GM23338 (cell line): ENCODE results near the gene KCNK10. TPM values are rescaled to one million over a fixed set of nuclear protein-coding genes. Genes with fewer than 3 reads are reported as not detected.

ENCODE experiments used
- ATAC-seq: fragments of 200-7000 bp; cut with Tn5 transposase; 3 replicates; pipeline ENCODE4 v1.9.1; 2020
- DNase-seq: peaks from one replicate; pipeline ENCODE4 v3.0.0-alpha.2; 2015; ENCODE audit warnings: low spot score
- H2AFZ ChIP-seq: fragments of 200-600 bp; sonication (generic); 2 replicates; pipeline ENCODE4 v1.8.0; 2016; ENCODE audit warnings: antibody characterized with exemption, mild to moderate bottlenecking, moderate library complexity
- H3F3A ChIP-seq: fragments of 200-600 bp; sonication (generic); replicated peaks from 2 replicates; pipeline ENCODE4 v1.8.0; 2017; ENCODE audit warnings: antibody characterized with exemption, mixed run types, low read depth
- H3K27ac ChIP-seq: fragments of 200-600 bp; sonication (generic); 2 replicates; pipeline ENCODE4 v1.6.1; 2016; ENCODE audit warnings: low read depth
- H3K27me3 ChIP-seq: fragments of 200-600 bp; sonication (generic); 2 replicates; pipeline ENCODE4 v1.8.0; 2016; ENCODE audit warnings: mild to moderate bottlenecking, mixed run types, moderate library complexity; ENCODE audit not compliant: insufficient read depth
- H3K36me3 ChIP-seq: fragments of 200-600 bp; sonication (generic); 2 replicates; pipeline ENCODE4 v1.8.0; 2016; ENCODE audit warnings: mild to moderate bottlenecking; ENCODE audit not compliant: insufficient read depth
- H3K4me1 ChIP-seq: fragments of 200-600 bp; sonication (generic); 2 replicates; pipeline ENCODE4 v1.8.0; 2016; ENCODE audit warnings: mild to moderate bottlenecking, moderate library complexity; ENCODE audit not compliant: insufficient read depth
- H3K4me2 ChIP-seq: fragments of 200-600 bp; sonication (generic); 2 replicates; pipeline ENCODE4 v1.7.1; 2017; ENCODE audit warnings: mixed run types
- H3K4me3 ChIP-seq: fragments of 200-600 bp; sonication (generic); 2 replicates; pipeline ENCODE4 v1.6.1; 2016; ENCODE audit warnings: mixed run types
- H3K79me2 ChIP-seq: fragments of 200-600 bp; sonication (generic); replicated peaks from 2 replicates; pipeline ENCODE4 v1.8.0; 2017; ENCODE audit warnings: mild to moderate bottlenecking; ENCODE audit not compliant: insufficient read depth
- H3K9me2 ChIP-seq: fragments of 200-600 bp; sonication (generic); 2 replicates; pipeline ENCODE4 v1.8.0; 2017; ENCODE audit not compliant: insufficient read depth
- H4K20me1 ChIP-seq: fragments of 200-600 bp; sonication (generic); replicated peaks from 2 replicates; pipeline ENCODE4 v1.8.0; 2017; ENCODE audit warnings: mild to moderate bottlenecking; ENCODE audit not compliant: insufficient read depth
- H3K27ac Mint-ChIP-seq: 2 replicates; pipeline ENCODE4 v1.8.0; 2020; ENCODE audit warnings: inconsistent platforms, mild to moderate bottlenecking, moderate library complexity, mixed read lengths
- H3K27me3 Mint-ChIP-seq: 3 replicates; pipeline ENCODE4 v1.8.0; 2022; ENCODE audit warnings: low read depth, mild to moderate bottlenecking, moderate library complexity, mixed read lengths, inconsistent platforms; ENCODE audit not compliant: insufficient read depth, poor library complexity
- H3K36me3 Mint-ChIP-seq: 3 replicates; pipeline ENCODE4 v1.8.0; 2021; ENCODE audit warnings: low read depth, mild to moderate bottlenecking, inconsistent platforms, moderate library complexity, mixed read lengths
- H3K4me1 Mint-ChIP-seq: 3 replicates; pipeline ENCODE4 v1.8.0; 2020; ENCODE audit warnings: mild to moderate bottlenecking, inconsistent platforms, mixed read lengths
- H3K4me3 Mint-ChIP-seq: 3 replicates; pipeline ENCODE4 v1.8.0; 2021; ENCODE audit warnings: moderate library complexity, mild to moderate bottlenecking, inconsistent platforms, mixed read lengths
- H3K9me3 Mint-ChIP-seq: 3 replicates; pipeline ENCODE4 v1.8.0; 2020; ENCODE audit warnings: moderate library complexity, mild to moderate bottlenecking, inconsistent platforms, mixed read lengths
- EZH2phosphoT487 ChIP-seq: fragments of 200-600 bp; sonication (generic); IDR thresholded peaks from one replicate; pipeline ENCODE4 v1.8.1; 2018; ENCODE audit warnings: antibody characterized with exemption; ENCODE audit not compliant: unreplicated experiment
- JUNB ChIP-seq: IDR thresholded peaks from one replicate; pipeline ENCODE4 v1.6.1; 2016; ENCODE audit warnings: antibody characterized with exemption; ENCODE audit not compliant: unreplicated experiment
- NANOG ChIP-seq: IDR thresholded peaks from 2 replicates; pipeline ENCODE4 v1.6.1; 2016; ENCODE audit warnings: antibody characterized with exemption, borderline replicate concordance
- polyA plus RNA-seq: library from polyadenylated mRNA; unstranded; fragments of >200 nt; fragmentation: Nextera tagmentation; extraction: Ambion mirVana; gene quantifications from 2 replicates; pipeline ENCODE4 v1.2.1, GENCODE V29; 2016
- total RNA-seq: library from RNA; depleted of rRNA; stranded (reverse); fragments of >200 nt; shearing (Covaris generic); gene quantifications from 2 replicates; pipeline ENCODE4 v1.2.3, GENCODE V29; 2014
- TF ChIP-seq, protein P1 (sequence below): IDR thresholded peaks from 2 replicates; pipeline ENCODE4 v1.6.1; 2016; ENCODE audit warnings: antibody characterized with exemption
- TF ChIP-seq, protein P2 (sequence below): IDR thresholded peaks from one replicate; pipeline ENCODE4 v1.6.1; 2018; ENCODE audit warnings: antibody characterized with exemption; ENCODE audit not compliant: unreplicated experiment
- TF ChIP-seq, protein P3 (sequence below): fragments of 250-450 bp; sonication (Bioruptor Pico); IDR thresholded peaks from 2 replicates; pipeline ENCODE4 v1.5.0; 2020; ENCODE audit warnings: mild to moderate bottlenecking, moderate library complexity

The KCNK10 gene
- total and polyA plus RNA-seq, 2 experiments from 2014 or later = 0.29 to 1.0 TPM

DNA sequence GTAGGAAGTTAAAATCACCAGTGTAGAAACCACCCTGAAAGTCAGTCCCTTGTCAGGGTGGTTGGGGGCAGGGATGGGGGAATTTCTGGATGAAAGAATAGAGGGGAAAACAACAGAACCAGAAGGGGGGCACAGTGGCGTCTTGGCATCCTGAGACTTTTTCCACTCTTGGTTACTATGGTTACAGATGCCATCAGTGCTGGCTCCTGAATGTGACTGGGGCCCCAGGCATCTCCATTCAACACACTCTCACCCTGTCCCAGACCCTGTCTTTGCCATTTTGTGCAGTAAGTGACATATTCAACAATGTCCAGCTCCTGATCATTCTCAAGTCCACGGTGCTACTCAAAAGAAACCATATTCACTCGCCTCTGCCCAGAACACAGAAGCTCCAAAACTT, 11.3 kb downstream of the KCNK10 start (continued):
- TF ChIP-seq, protein P1, sequence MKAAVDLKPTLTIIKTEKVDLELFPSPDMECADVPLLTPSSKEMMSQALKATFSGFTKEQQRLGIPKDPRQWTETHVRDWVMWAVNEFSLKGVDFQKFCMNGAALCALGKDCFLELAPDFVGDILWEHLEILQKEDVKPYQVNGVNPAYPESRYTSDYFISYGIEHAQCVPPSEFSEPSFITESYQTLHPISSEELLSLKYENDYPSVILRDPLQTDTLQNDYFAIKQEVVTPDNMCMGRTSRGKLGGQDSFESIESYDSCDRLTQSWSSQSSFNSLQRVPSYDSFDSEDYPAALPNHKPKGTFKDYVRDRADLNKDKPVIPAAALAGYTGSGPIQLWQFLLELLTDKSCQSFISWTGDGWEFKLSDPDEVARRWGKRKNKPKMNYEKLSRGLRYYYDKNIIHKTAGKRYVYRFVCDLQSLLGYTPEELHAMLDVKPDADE = no peak

DNA sequence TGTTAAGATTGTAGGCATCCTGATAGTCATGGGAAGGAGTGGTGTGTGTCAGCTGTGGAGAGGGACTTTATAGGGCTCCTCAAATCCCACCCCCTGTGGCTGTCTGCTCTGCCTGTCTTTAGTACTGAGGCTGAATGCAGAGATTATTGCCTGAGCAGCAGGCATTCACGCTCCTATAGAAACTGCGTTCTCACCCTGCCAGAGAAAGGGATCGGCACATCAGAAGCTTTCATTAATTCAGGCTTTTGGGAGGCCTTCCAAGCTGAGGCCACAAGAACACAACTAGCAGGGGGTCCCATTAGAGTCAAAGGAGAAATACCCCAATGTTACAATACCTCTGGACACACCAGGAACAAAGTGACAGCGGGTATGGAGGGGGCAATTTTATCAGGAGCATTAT, 12.6 kb downstream of the KCNK10 start:
- Histone ChIP-seq H3K79me2 (no peaks in the 10 kb centered on the region), H3F3A (no peaks in the 10 kb centered on the region), H3K4me1 (no peaks in the 10 kb centered on the region), H3K4me3 (no peak overlapping the region), H3K9me2 (0 out of 2 replicates have a peak, but pooled peaks cover 5% of the 10 kb centered on the region), H3K27ac (no peak overlapping the region), H3K27me3 (no peaks in the 10 kb centered on the region), H2AFZ (no peak overlapping the region), H3K36me3 (no peaks in the 10 kb centered on the region), H4K20me1 (no peaks in the 10 kb centered on the region), H3K4me2 (no peak overlapping the region)
- Mint-ChIP-seq H3K4me1 (no peaks in the 10 kb centered on the region), H3K9me3 (peaks cover 4% of the 10 kb centered on the region; the same call in 2 of the 3 replicates), H3K36me3 (peaks cover 4% of the 10 kb centered on the region; the same call in 1 of the 3 replicates), H3K27me3 (peaks cover 3% of the 10 kb centered on the region), H3K4me3 (no peak overlapping the region), H3K27ac (no peak overlapping the region)
- TF ChIP-seq, protein P2, sequence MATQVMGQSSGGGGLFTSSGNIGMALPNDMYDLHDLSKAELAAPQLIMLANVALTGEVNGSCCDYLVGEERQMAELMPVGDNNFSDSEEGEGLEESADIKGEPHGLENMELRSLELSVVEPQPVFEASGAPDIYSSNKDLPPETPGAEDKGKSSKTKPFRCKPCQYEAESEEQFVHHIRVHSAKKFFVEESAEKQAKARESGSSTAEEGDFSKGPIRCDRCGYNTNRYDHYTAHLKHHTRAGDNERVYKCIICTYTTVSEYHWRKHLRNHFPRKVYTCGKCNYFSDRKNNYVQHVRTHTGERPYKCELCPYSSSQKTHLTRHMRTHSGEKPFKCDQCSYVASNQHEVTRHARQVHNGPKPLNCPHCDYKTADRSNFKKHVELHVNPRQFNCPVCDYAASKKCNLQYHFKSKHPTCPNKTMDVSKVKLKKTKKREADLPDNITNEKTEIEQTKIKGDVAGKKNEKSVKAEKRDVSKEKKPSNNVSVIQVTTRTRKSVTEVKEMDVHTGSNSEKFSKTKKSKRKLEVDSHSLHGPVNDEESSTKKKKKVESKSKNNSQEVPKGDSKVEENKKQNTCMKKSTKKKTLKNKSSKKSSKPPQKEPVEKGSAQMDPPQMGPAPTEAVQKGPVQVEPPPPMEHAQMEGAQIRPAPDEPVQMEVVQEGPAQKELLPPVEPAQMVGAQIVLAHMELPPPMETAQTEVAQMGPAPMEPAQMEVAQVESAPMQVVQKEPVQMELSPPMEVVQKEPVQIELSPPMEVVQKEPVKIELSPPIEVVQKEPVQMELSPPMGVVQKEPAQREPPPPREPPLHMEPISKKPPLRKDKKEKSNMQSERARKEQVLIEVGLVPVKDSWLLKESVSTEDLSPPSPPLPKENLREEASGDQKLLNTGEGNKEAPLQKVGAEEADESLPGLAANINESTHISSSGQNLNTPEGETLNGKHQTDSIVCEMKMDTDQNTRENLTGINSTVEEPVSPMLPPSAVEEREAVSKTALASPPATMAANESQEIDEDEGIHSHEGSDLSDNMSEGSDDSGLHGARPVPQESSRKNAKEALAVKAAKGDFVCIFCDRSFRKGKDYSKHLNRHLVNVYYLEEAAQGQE = no peak
- TF ChIP-seq EZH2phosphoT487 (no peak), NANOG (no peak), JUNB (no peak)
- no peak for DNase-seq
- ATAC-seq = peak; percentile 55

DNA sequence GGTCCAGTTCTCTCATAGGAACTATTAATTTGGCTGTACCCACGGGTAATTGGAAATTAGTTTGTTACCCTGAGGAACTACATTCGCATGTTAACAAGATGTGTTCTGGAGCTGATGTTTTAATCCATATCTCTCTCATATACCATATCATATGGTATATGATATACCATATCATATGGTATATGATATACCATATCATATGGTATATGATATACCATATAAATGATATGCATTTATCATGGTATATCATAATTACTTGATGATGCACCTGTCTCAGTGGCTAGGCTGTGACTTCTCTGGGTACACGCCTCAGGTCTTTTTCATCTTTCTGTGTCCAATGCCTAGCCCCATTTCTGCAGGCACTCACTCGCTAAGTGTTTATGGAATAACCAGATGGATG, 13.0 kb downstream of the KCNK10 start:
- H3K4me1 ChIP-seq = no peaks in the 10 kb centered on the region
- H3K4me3 ChIP-seq = no peak overlapping the region
- Mint-ChIP-seq H3K27ac (no peak overlapping the region), H3K27me3 (peaks cover 3% of the 10 kb centered on the region), H3K4me3 (no peak overlapping the region), H3K4me1 (no peaks in the 10 kb centered on the region), H3K36me3 (peaks cover 4% of the 10 kb centered on the region; the same call in 1 of the 3 replicates), H3K9me3 (peaks cover 4% of the 10 kb centered on the region; the same call in 2 of the 3 replicates)
- H4K20me1 ChIP-seq = no peaks in the 10 kb centered on the region
- H3K36me3 ChIP-seq = no peaks in the 10 kb centered on the region
- 0 out of 2 replicates have a peak, but pooled peaks cover 5% of the 10 kb centered on the region for H3K9me2 ChIP-seq
- no peak overlapping the region for H3K4me2 ChIP-seq
- DNase-seq (no peak), ATAC-seq (no peak)
- no peaks in the 10 kb centered on the region for H3F3A ChIP-seq
- H3K79me2 ChIP-seq = no peaks in the 10 kb centered on the region
- no peak overlapping the region for H3K27ac ChIP-seq
- no peak overlapping the region for H2AFZ ChIP-seq
- H3K27me3 ChIP-seq = no peaks in the 10 kb centered on the region
- TF ChIP-seq, protein P3, sequence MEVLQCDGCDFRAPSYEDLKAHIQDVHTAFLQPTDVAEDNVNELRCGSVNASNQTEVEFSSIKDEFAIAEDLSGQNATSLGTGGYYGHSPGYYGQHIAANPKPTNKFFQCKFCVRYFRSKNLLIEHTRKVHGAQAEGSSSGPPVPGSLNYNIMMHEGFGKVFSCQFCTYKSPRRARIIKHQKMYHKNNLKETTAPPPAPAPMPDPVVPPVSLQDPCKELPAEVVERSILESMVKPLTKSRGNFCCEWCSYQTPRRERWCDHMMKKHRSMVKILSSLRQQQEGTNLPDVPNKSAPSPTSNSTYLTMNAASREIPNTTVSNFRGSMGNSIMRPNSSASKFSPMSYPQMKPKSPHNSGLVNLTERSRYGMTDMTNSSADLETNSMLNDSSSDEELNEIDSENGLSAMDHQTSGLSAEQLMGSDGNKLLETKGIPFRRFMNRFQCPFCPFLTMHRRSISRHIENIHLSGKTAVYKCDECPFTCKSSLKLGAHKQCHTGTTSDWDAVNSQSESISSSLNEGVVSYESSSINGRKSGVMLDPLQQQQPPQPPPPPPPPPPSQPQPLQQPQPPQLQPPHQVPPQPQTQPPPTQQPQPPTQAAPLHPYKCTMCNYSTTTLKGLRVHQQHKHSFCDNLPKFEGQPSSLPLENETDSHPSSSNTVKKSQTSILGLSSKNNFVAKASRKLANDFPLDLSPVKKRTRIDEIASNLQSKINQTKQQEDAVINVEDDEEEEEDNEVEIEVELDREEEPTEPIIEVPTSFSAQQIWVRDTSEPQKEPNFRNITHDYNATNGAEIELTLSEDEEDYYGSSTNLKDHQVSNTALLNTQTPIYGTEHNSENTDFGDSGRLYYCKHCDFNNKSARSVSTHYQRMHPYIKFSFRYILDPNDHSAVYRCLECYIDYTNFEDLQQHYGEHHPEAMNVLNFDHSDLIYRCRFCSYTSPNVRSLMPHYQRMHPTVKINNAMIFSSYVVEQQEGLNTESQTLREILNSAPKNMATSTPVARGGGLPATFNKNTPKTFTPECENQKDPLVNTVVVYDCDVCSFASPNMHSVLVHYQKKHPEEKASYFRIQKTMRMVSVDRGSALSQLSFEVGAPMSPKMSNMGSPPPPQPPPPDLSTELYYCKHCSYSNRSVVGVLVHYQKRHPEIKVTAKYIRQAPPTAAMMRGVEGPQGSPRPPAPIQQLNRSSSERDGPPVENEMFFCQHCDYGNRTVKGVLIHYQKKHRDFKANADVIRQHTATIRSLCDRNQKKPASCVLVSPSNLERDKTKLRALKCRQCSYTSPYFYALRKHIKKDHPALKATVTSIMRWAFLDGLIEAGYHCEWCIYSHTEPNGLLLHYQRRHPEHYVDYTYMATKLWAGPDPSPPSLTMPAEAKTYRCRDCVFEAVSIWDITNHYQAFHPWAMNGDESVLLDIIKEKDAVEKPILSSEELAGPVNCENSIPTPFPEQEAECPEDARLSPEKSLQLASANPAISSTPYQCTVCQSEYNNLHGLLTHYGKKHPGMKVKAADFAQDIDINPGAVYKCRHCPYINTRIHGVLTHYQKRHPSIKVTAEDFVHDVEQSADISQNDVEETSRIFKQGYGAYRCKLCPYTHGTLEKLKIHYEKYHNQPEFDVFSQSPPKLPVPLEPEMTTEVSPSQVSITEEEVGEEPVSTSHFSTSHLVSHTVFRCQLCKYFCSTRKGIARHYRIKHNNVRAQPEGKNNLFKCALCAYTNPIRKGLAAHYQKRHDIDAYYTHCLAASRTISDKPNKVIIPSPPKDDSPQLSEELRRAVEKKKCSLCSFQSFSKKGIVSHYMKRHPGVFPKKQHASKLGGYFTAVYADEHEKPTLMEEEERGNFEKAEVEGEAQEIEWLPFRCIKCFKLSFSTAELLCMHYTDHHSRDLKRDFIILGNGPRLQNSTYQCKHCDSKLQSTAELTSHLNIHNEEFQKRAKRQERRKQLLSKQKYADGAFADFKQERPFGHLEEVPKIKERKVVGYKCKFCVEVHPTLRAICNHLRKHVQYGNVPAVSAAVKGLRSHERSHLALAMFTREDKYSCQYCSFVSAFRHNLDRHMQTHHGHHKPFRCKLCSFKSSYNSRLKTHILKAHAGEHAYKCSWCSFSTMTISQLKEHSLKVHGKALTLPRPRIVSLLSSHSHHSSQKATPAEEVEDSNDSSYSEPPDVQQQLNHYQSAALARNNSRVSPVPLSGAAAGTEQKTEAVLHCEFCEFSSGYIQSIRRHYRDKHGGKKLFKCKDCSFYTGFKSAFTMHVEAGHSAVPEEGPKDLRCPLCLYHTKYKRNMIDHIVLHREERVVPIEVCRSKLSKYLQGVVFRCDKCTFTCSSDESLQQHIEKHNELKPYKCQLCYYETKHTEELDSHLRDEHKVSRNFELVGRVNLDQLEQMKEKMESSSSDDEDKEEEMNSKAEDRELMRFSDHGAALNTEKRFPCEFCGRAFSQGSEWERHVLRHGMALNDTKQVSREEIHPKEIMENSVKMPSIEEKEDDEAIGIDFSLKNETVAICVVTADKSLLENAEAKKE (CRISPR knock-in tag) = no peak
